ENCODE data around the gene NECTIN2.

The NECTIN2 gene

GRCh38 chr19:44894052-44894400, 47.9 kb downstream of the NECTIN2 start:
- no peaks in the 10 kb centered on the region for H3K9me2 ChIP-seq (replicated peaks; ENCODE audit: insufficient read depth, low read length)
- H3K27me3 ChIP-seq (replicated peaks; ENCODE audit: insufficient read depth, low read length) = no peaks in the 10 kb centered on the region
- no peak for TF ChIP-seq EZH2 (optimal IDR thresholded peaks at IDR 0.05; ENCODE audit: low read depth, low read length)
- no peak for TF ChIP-seq CTCF (IDR thresholded peaks at IDR 0.05; ENCODE audit: low read length)
- no peak for TF ChIP-seq EZH2phosphoT487 (IDR thresholded peaks at IDR 0.05; ENCODE audit: low read length)
- no peaks in the 10 kb centered on the region for H3K9me3 ChIP-seq (replicated peaks; ENCODE audit: insufficient read depth, low read length)
- no peak for DNase-seq
- H3F3A ChIP-seq (ENCODE audit: insufficient read depth, low read length) = peaks cover 9% of the 10 kb centered on the region
- no peak overlapping the region for H3K4me2 ChIP-seq (ENCODE audit: low read depth, low read length)
- no peak overlapping the region for H3K27ac ChIP-seq (ENCODE audit: low read length)
- peaks cover 53% of the 10 kb centered on the region for H3K79me2 ChIP-seq (ENCODE audit: low read length)
- no peak overlapping the region for H2AFZ ChIP-seq (ENCODE audit: low read length)
- H3K4me3 ChIP-seq (ENCODE audit: low read length) = no peak overlapping the region
- H3K36me3 ChIP-seq (replicated peaks; ENCODE audit: insufficient read depth, low read length) = peaks cover 14% of the 10 kb centered on the region
- no peaks in the 10 kb centered on the region for H4K20me1 ChIP-seq (ENCODE audit: insufficient read depth, low read length)
- 0 out of 2 replicates have a peak, but pooled peaks cover 6% of the 10 kb centered on the region for H3K4me1 ChIP-seq (ENCODE audit: low read length)
- no peak overlapping the region for H3K9ac ChIP-seq (ENCODE audit: low read length)

DNA sequence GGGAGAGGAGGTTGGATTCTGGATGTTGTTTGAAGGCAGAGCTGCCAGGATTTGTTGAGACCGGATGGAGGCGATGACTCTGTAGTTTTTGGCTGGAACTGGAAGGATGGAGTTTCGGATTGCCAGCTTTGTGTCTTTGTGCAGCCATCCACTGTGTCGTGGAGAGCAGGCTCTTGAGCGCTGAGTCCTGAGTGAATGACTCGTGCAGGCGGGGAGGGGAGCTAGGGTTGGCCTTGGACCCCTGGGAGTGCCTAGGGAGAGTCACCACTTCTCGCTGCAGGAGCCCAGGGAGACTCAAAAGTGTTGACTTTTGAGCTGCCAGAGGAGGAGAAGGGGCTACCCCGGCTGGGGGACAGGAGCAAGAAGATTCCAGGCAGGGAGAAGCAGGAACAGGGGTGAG, 48.8 kb downstream of the NECTIN2 start:
- no peak overlapping the region for H3K4me2 ChIP-seq (ENCODE audit: low read depth, low read length)
- H2AFZ ChIP-seq (ENCODE audit: low read length) = no peak overlapping the region
- peaks cover 6% of the 10 kb centered on the region for H3F3A ChIP-seq (ENCODE audit: insufficient read depth, low read length)
- H3K27ac ChIP-seq (ENCODE audit: low read length) = no peak overlapping the region
- H3K9me3 ChIP-seq (replicated peaks; ENCODE audit: insufficient read depth, low read length) = no peaks in the 10 kb centered on the region
- 0 out of 2 replicates have a peak, but pooled peaks cover 2% of the 10 kb centered on the region for H3K4me1 ChIP-seq (ENCODE audit: low read length)
- H3K79me2 ChIP-seq (ENCODE audit: low read length) = peaks cover 53% of the 10 kb centered on the region
- TF ChIP-seq EZH2phosphoT487 (IDR thresholded peaks at IDR 0.05; ENCODE audit: low read length) (no peak), CTCF (IDR thresholded peaks at IDR 0.05; ENCODE audit: low read length) (no peak), EZH2 (optimal IDR thresholded peaks at IDR 0.05; ENCODE audit: low read depth, low read length) (no peak)
- DNase-seq = no peak
- no peak overlapping the region for H3K4me3 ChIP-seq (ENCODE audit: low read length)
- no peaks in the 10 kb centered on the region for H3K27me3 ChIP-seq (replicated peaks; ENCODE audit: insufficient read depth, low read length)
- H3K9ac ChIP-seq (ENCODE audit: low read length) = no peak overlapping the region
- no peaks in the 10 kb centered on the region for H4K20me1 ChIP-seq (ENCODE audit: insufficient read depth, low read length)
- peaks cover 14% of the 10 kb centered on the region for H3K36me3 ChIP-seq (replicated peaks; ENCODE audit: insufficient read depth, low read length)
- H3K9me2 ChIP-seq (replicated peaks; ENCODE audit: insufficient read depth, low read length) = no peaks in the 10 kb centered on the region

DNA sequence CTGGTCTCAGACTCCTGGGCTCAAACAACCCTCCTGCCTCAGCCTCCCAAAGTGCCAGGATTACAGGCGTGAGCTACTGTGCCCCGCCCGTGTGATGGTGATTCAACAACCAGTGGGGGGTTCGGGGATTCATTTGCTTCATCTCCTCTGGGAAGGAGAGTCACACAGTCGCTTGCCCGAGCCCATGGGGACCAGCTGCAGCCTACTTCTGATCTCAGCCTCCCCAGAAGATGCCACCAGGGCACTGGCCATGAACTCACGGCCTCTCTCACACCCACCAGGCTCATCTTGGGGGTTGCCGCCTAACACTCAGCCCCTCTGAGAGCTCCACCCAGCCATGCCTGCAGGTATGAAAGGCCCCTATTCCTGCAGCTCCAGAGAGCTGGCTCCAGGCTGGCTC, 51.7 kb downstream of the NECTIN2 start:
- H3K9me2 ChIP-seq (replicated peaks; ENCODE audit: insufficient read depth, low read length) = no peaks in the 10 kb centered on the region
- H3K9me3 ChIP-seq (replicated peaks; ENCODE audit: insufficient read depth, low read length) = no peaks in the 10 kb centered on the region
- H3K4me1 ChIP-seq (ENCODE audit: low read length) = no peaks in the 10 kb centered on the region
- H3K79me2 ChIP-seq (ENCODE audit: low read length) = peaks cover 35% of the 10 kb centered on the region
- no peak overlapping the region for H2AFZ ChIP-seq (ENCODE audit: low read length)
- peaks cover 13% of the 10 kb centered on the region for H3K36me3 ChIP-seq (replicated peaks; ENCODE audit: insufficient read depth, low read length)
- no peak for DNase-seq
- TF ChIP-seq CTCF (IDR thresholded peaks at IDR 0.05; ENCODE audit: low read length) = no peak
- no peak for TF ChIP-seq EZH2 (optimal IDR thresholded peaks at IDR 0.05; ENCODE audit: low read depth, low read length)
- no peak for TF ChIP-seq EZH2phosphoT487 (IDR thresholded peaks at IDR 0.05; ENCODE audit: low read length)
- H3K9ac ChIP-seq (ENCODE audit: low read length) = no peak overlapping the region
- H3F3A ChIP-seq (ENCODE audit: insufficient read depth, low read length) = no peaks in the 10 kb centered on the region
- no peaks in the 10 kb centered on the region for H4K20me1 ChIP-seq (ENCODE audit: insufficient read depth, low read length)
- H3K27ac ChIP-seq (ENCODE audit: low read length) = no peak overlapping the region
- no peaks in the 10 kb centered on the region for H3K27me3 ChIP-seq (replicated peaks; ENCODE audit: insufficient read depth, low read length)
- H3K4me3 ChIP-seq (ENCODE audit: low read length) = no peak overlapping the region
- no peak overlapping the region for H3K4me2 ChIP-seq (ENCODE audit: low read depth, low read length)
